Daoy (cell line): ENCODE measurements around the gene ADAMTSL4. TPM values are rescaled to one million over a fixed set of nuclear protein-coding genes. Genes with fewer than 3 reads are reported as not detected.
"Not testable (repeated sequence)": the region's sequence is repeated elsewhere in the genome, so short reads cannot be mapped to it uniquely, and the experiment has no call there.

ENCODE experiments used
- DNase-seq: peaks from one replicate; pipeline ENCODE4 v3.0.0-alpha.2; 2015; ENCODE audit warnings: low read depth
- total RNA-seq: library from RNA; depleted of rRNA; stranded (reverse); fragments of >200 nt; shearing (Covaris generic); gene quantifications from 2 replicates; pipeline ENCODE4 v1.2.3, GENCODE V29; 2014; rRNA removed

ADAMTSL4 gene
- total RNA-seq, 1 experiment from 2014 or later: not detected

GRCh38 chr1:150582371-150582770 lies 33.2 kb downstream of the ADAMTSL4 start:
- no peak for DNase-seq

- no peak for DNase-seq
These were observed 47.1 kb downstream of the ADAMTSL4 start for GRCh38 chr1:150596095-150596892.

- no peak for DNase-seq
These were observed 47.8 kb downstream of the ADAMTSL4 start for GRCh38 chr1:150596976-150597375.

DNA sequence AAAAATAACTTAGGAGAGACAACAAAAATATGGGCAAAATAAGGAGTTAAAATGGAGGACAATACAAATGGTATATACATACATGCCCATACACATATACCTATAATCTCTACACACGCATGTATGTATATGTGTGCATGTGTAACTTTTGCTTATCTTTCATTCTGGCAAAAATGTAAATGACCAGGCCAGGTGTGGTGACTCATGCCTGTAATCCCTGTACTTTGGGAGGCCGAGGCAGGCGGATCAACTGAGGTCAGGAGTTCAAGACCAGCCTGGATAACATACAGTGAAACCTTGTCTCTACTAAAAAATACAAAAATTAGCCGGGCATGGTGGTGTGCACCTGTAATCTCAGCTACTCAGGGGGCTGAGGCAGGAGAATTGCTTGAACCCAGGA lies 49.1 kb downstream of the ADAMTSL4 start:
- DNase-seq: not testable (repeated sequence)

DNA sequence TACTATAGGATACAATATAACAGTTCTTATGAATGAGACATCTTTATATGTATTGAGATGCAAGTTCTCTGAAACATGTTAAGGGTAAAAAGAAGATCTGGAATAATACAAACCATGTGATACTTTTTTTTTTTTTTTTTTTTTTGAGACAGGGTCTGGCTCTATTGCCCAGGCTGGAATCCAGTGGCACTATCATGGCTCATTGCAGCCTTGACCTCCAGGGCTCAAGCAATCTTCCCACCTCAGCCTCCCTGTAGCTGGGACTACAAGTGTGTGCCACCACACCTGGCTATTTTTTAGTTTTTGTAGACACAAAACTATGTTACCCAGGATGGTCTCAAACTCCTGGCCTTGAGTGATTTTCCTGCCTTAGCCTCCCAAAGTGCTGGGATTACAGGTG lies 52.3 kb downstream of the ADAMTSL4 start:
- no peak for DNase-seq

GRCh38 chr1:150602372-150602771 lies 53.2 kb downstream of the ADAMTSL4 start:
- not testable (repeated sequence) for DNase-seq

GRCh38 chr1:150603711-150604110 lies 54.5 kb downstream of the ADAMTSL4 start:
- no peak for DNase-seq

DNA sequence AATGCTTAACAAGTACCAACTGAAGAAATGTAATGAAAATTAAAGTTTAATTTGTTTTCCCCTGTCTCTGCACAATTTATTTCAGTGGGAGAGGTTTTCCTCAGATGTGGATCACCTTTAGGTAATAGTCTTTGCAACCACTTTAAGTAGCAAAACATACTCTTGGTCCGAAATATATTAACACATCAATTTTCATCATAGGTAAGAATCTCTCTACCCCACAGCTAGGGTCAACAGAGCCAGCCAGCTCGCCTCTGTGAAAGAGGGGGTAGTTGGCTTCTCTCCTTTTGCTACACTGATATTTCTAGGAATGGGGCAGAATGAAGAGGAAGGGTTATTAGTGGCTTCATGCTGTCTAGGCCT lies 55.0 kb downstream of the ADAMTSL4 start:
- no peak for DNase-seq

DNA sequence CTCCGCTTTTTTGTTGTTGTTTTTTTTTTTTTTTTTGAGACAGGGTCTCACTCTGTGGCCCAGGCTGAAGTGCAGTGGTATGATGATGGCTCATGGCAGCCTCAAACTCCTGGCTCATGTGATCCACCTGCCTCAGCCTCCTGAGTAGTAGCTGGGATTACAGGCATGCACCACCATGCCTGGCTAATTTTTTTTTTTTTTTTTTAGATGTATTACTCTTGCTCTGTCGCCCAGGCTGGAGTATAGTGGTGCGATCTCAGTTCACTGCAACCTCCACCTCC lies 56.2 kb downstream of the ADAMTSL4 start:
- DNase-seq: not testable (repeated sequence)

DNA sequence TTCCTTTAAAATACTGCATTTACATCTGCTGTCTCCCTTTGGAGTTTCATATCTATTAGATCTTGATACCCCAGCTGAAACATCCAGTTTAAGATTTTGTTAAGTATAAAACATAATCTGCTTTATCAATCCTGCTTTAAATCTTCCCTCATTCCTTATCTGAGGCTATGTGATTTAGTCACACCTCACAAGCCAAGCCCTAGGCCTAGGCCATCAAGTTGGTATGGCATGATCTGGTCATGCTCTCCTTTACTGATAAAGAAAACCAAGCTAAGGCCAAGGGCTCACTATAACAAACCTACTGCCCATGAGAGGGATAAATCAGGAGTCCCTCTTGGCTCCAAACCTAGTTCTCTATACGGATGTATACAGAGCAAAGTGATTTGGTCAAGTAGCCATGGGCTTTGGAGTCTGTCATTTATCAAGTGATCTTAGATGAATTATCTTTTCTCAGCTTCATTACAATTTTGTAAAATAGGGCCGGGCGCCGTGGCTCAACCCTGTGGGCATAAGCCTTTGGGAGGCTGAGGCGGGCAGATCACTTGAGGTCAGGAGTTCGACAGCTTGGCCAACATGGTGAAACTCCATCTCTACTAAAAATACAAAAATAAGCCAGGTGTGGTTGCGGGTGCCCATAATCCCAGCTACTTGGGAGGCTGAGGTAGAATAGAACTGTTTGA lies 57.4 kb downstream of the ADAMTSL4 start:
- no peak for DNase-seq

DNA sequence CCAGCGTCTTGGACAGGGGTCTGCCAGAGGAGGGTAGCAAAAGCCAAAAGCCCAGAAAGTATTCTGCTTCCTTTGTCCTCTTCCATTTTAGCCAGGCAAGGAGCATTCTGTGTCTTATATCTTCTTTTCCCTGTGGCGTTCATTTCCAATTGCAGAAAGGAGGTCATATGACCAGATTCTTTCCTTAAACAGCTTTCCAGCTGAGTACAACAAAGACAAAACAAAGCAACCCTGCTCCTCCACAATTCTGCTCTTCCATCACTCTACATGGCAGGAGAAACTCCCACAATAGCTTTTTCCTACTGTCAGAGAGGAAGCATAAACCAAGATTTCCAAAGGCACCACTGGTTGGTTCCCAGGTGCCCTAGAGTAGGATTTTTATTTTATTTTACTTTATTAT lies 60.5 kb downstream of the ADAMTSL4 start:
- no peak for DNase-seq

Other genes starting within 250 kb of the ADAMTSL4 start
- gene PRPF3, start 227.9 kb upstream of the ADAMTSL4 start, total RNA-seq: 58.7 and 72.8 TPM in 2 replicates
- gene RPRD2, start 185.3 kb upstream of the ADAMTSL4 start, total RNA-seq: 8.5 and 9.2 TPM in 2 replicates
- gene TARS2, start 62.0 kb upstream of the ADAMTSL4 start, total RNA-seq: 17.8 and 21.8 TPM in 2 replicates
- gene ECM1, start 41.3 kb upstream of the ADAMTSL4 start, total RNA-seq: 13.8 and 15.4 TPM in 2 replicates
- gene FALEC, start 33.7 kb upstream of the ADAMTSL4 start, total RNA-seq: not detected in 2 replicates
- gene MCL1, start 30.2 kb downstream of the ADAMTSL4 start, total RNA-seq: 210 and 235 TPM in 2 replicates
- 146 and 217 TPM in 2 replicates for gene ENSA, start 80.2 kb downstream of the ADAMTSL4 start, total RNA-seq
- gene GOLPH3L, start 147.7 kb downstream of the ADAMTSL4 start, total RNA-seq: 8.8 and 10.9 TPM in 2 replicates
- not detected in 2 replicates for gene HORMAD1, start 171.5 kb downstream of the ADAMTSL4 start, total RNA-seq
- 29.7 and 45.2 TPM in 2 replicates for gene CTSS, start 216.4 kb downstream of the ADAMTSL4 start, total RNA-seq